Erythroblast (primary cell): Measurements from ENCODE around the gene TH.

Experiments used
- GATA1 ChIP-seq: IDR thresholded peaks from 2 replicates; pipeline ENCODE4 v1.6.1; 2011; ENCODE audit warnings: low read depth, mild to moderate bottlenecking, control low read depth, low read length, moderate library complexity
- POLR2A ChIP-seq: IDR thresholded peaks from 2 replicates; pipeline ENCODE4 v1.6.1; 2011; ENCODE audit warnings: mild to moderate bottlenecking, low read length

DNA sequence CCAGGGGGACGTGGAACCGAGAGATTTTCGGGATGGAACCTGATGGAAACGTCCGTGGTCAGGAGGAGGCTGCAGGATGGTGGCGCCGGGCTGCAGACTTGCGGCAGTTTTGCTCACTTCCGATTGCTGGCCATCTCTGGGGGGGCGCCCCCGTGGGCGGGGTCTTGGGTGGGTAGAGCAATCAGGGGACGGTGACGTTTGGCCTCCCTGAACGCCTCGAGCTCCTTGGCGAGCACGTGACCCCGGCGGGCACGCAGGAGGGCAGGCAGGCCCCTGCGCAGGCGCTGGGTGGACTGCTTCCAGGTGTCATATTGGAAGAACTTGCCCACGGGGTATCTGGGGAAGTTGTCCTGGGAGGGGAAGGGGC lies 38.8 kb downstream of the TH start:
- no peak for TF ChIP-seq POLR2A
- no peak for TF ChIP-seq GATA1
